ENCODE measurements around the gene SGPL1. TPM values are rescaled to one million over a fixed set of nuclear protein-coding genes. Genes with fewer than 3 reads are reported as not detected.

The SGPL1 gene
- total and polyA plus RNA-seq, 2 of the 8 experiments (the other 6 are each of a cell fraction or from before 2014, with no cell fraction given), result 20.5 to 51.6 TPM

DNA sequence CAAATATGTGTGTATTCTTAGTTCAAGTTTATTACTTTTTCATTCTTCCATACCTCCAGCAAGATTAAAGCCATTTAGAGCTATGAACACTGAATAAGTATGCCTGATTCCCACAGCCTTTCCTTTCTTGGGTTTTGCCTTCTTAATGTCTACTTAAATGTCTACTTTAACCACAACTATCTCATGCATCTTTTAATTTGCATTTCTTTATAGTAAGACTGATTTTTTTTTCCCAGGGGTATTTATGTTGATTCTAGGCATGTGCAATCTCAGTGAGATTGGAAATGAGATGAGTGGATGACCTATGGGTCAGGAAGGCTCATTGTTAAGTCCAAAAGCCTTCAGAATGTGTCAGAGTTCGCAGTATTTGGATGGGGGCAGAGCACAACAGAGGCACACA lies 69.0 kb downstream of the SGPL1 start:
- Histone ChIP-seq H2BK12ac (ENCODE audit: low read depth, low read length) (no peak overlapping the region), H3K79me2 (ENCODE audit: control insufficient read depth in 1 of 2, insufficient read depth in 2 of 2, low read length in 2 of 2) (no peaks in the 10 kb centered on the region), H2AK5ac (ENCODE audit: low read depth, low read length) (no peak overlapping the region), H3K4me2 (ENCODE audit: insufficient read depth in 1 of 2, low read depth in 2 of 2, low read length in 2 of 2) (no peak overlapping the region), H3K56ac (replicated peaks; ENCODE audit: insufficient read length, low read depth, low read length) (no peak overlapping the region), H3K4me1 (replicated peaks in 1 of 4; ENCODE audit: control insufficient read depth in 3 of 4, insufficient read depth in 4 of 4, low read length in 3 of 4) (peaks cover 3 to 8% (median 6%) of the 10 kb centered on the region in 4 experiments; a peak in 5 of 7 replicates), H4K8ac (ENCODE audit: extremely low read depth, insufficient read depth, low read length) (no peak overlapping the region), H3K36me3 (ENCODE audit: control insufficient read depth in 2 of 4, insufficient read depth in 4 of 4, low read length in 3 of 4) (peaks cover 0 to 21% (median 5%) of the 10 kb centered on the region in 4 experiments; a peak in 4 of 8 replicates), H2AFZ (ENCODE audit: low read length) (no peak overlapping the region), H3K23ac (ENCODE audit: insufficient read length) (no peak overlapping the region), H3K27ac (ENCODE audit: low read depth, low read length) (no peak overlapping the region), H2BK5ac (ENCODE audit: low read depth, low read length) (no peak overlapping the region), H3K27me3 (replicated peaks in 1 of 4; ENCODE audit: control insufficient read depth in 3 of 4, extremely low read depth in 1 of 4, insufficient read depth in 3 of 4, low read length in 3 of 4) (no peaks in the 10 kb centered on the region; a peak in 1 of 7 replicates), H3K9ac (replicated peaks in 1 of 4; ENCODE audit: extremely low read depth in 1 of 4, low read depth in 3 of 4, low read length in 3 of 4) (no peak overlapping the region), H2BK120ac (replicated peaks; ENCODE audit: low read depth, low read length) (no peak overlapping the region), H2BK15ac (ENCODE audit: low read length) (no peak overlapping the region), H3K9me3 (ENCODE audit: insufficient read depth in 2 of 2, low read depth in 1 of 2, low read length in 1 of 2) (no peaks in the 10 kb centered on the region), H3K23me2 (ENCODE audit: low read depth, low read length) (peaks cover 3% of the 10 kb centered on the region), H3K14ac (ENCODE audit: insufficient read length) (no peak overlapping the region), H4K91ac (replicated peaks; ENCODE audit: insufficient read length, low read length) (no peak overlapping the region), H3K18ac (ENCODE audit: extremely low read depth, low read length) (no peak overlapping the region), H4K5ac (ENCODE audit: insufficient read length, low read depth, low read length) (no peak overlapping the region), H2BK20ac (ENCODE audit: low read length) (no peak overlapping the region), H4K20me1 (replicated peaks in 1 of 2; ENCODE audit: control insufficient read depth in 1 of 2, insufficient read depth in 2 of 2, low read length in 2 of 2) (peaks cover under 1% of the 10 kb centered on the region in 2 experiments), H3K79me1 (ENCODE audit: low read depth, low read length) (no peaks in the 10 kb centered on the region), H3K4me3 (ENCODE audit: extremely low read depth in 1 of 4, insufficient read depth in 2 of 4, low read depth in 3 of 4, low read length in 4 of 4) (no peak overlapping the region), H3K4ac (replicated peaks; ENCODE audit: insufficient read length, low read depth, low read length) (no peak overlapping the region)
- FAIRE-seq (no peak), DNase-seq (ENCODE audit: low read depth in 1 of 2, low spot score in 2 of 2) (no peak)
- TF ChIP-seq SP4 (IDR thresholded peaks at IDR 0.05; ENCODE audit: low read length) (no peak), CHD2 (IDR thresholded peaks at IDR 0.05; ENCODE audit: low read length) (no peak), TEAD4 (IDR thresholded peaks at IDR 0.05; ENCODE audit: low read depth, low read length) (no peak), CREB1 (IDR thresholded peaks at IDR 0.05) (no peak), RBBP5 (IDR thresholded peaks at IDR 0.05; ENCODE audit: borderline replicate concordance, low read depth, low read length) (no peak), CBX5 (IDR thresholded peaks at IDR 0.05; ENCODE audit: low read depth, low read length) (no peak), JUND (IDR thresholded peaks at IDR 0.05; ENCODE audit: low read length) (no peak)
- 89% methylated on average over 1 of the region's 1 CpG; no CpG with 5 or more reads in 1 of the 2 experiments for WGBS, 2 experiments (ENCODE audit: extremely low coverage in 1 of 2, insufficient coverage in 1 of 2, insufficient read length in 1 of 2, insufficient replicate concordance in 2 of 2, low coverage in 1 of 2, low lambda C conversion rate in 2 of 2, missing lambda C conversion rate in 1 of 2)
- ChIA-PET POLR2A (ENCODE audit: partially characterized antibody) (no interaction called here), CTCF (ENCODE audit: partially characterized antibody) (interaction anchor here (0.6 to 1.6 kb wide), 4 partner anchors 18 to 740 kb away, joined by 3 to 4 read pairs (median 4); no protein-coding TSS in a partner anchor)
